COLO668 (cell line): ENCODE measurements around the gene GGACT.
"Not testable (repeated sequence)": the region's sequence is repeated elsewhere in the genome, so short reads cannot be mapped to it uniquely, and the experiment has no call there.

Experiments used
- DNase-seq: peaks from one replicate; lab custom pipeline; 2025; ENCODE audit not compliant: unreplicated experiment; lab: John Stamatoyannopoulos, UW

Gene GGACT

GRCh38 chr13:100601716-100602115 is 13.1 kb upstream of the GGACT start:
- DNase-seq, result no peak

- DNase-seq, result no peak
Observed at GRCh38 chr13:100600915-100601314, 12.3 kb upstream of the GGACT start.

GRCh38 chr13:100600461-100600860 is 11.9 kb upstream of the GGACT start:
- DNase-seq, result no peak

GRCh38 chr13:100597253-100597652 is 8.7 kb upstream of the GGACT start:
- DNase-seq, result no peak

- DNase-seq, result no peak
Observed at GRCh38 chr13:100596516-100596915, 7.9 kb upstream of the GGACT start.

GRCh38 chr13:100594731-100595130 is 6.1 kb upstream of the GGACT start:
- DNase-seq, result no peak

GRCh38 chr13:100594255-100594654 is 5.7 kb upstream of the GGACT start:
- no peak for DNase-seq

GRCh38 chr13:100589178-100589725 is 663 bp upstream of the GGACT start:
- no peak for DNase-seq

GRCh38 chr13:100584896-100585295 is 3.7 kb downstream of the GGACT start:
- DNase-seq, result no peak

GRCh38 chr13:100581504-100581903 is 7.1 kb downstream of the GGACT start:
- no peak for DNase-seq

GRCh38 chr13:100581030-100581429 is 7.6 kb downstream of the GGACT start:
- no peak for DNase-seq

- DNase-seq, result no peak
Observed at GRCh38 chr13:100580045-100580444, 8.5 kb downstream of the GGACT start.

- DNase-seq, result not testable (repeated sequence)
Observed at GRCh38 chr13:100577239-100577638, 11.3 kb downstream of the GGACT start.

GRCh38 chr13:100573121-100573520 is 15.5 kb downstream of the GGACT start:
- DNase-seq, result peak; percentile 91

- no peak for DNase-seq
Observed at GRCh38 chr13:100566543-100566942, 22.0 kb downstream of the GGACT start.

- DNase-seq, result no peak
Observed at GRCh38 chr13:100565286-100565685, 23.3 kb downstream of the GGACT start.

- no peak for DNase-seq
Observed at GRCh38 chr13:100564444-100565223, 24.0 kb downstream of the GGACT start.

GRCh38 chr13:100563779-100564178 is 24.8 kb downstream of the GGACT start:
- no peak for DNase-seq

- no peak for DNase-seq
Observed at GRCh38 chr13:100561599-100562204, 26.9 kb downstream of the GGACT start.

GRCh38 chr13:100561158-100561499 is 27.5 kb downstream of the GGACT start:
- no peak for DNase-seq

GRCh38 chr13:100560498-100561157 is 28.0 kb downstream of the GGACT start:
- no peak for DNase-seq

GRCh38 chr13:100559886-100560285 is 28.7 kb downstream of the GGACT start:
- no peak for DNase-seq
